Progenitor cell of endocrine pancreas (in vitro differentiated cells): ENCODE measurements around the gene ZBTB40. TPM values are rescaled to one million over a fixed set of nuclear protein-coding genes. Genes with fewer than 3 reads are reported as not detected.

Experiments
- DNase-seq: peaks from one replicate; pipeline ENCODE4 v3.0.0; 2021; ENCODE audit warnings: low spot score; ENCODE audit not compliant: unreplicated experiment
- H3K27ac Mint-ChIP-seq: 2 replicates; pipeline ENCODE4 v1.8.0; 2021; ENCODE audit warnings: mild to moderate bottlenecking, moderate library complexity, mixed read lengths
- H3K27me3 Mint-ChIP-seq: 2 replicates; pipeline ENCODE4 v1.8.0; 2021; ENCODE audit warnings: mixed read lengths
- H3K36me3 Mint-ChIP-seq: 2 replicates; pipeline ENCODE4 v1.8.0; 2022; ENCODE audit warnings: mixed read lengths; ENCODE audit not compliant: insufficient read depth
- H3K4me1 Mint-ChIP-seq: 2 replicates; pipeline ENCODE4 v1.8.0; 2021; ENCODE audit warnings: low read depth, mixed read lengths
- H3K4me3 Mint-ChIP-seq: 2 replicates; pipeline ENCODE4 v1.8.0; 2021; ENCODE audit warnings: low read depth, mild to moderate bottlenecking, moderate library complexity, mixed read lengths
- H3K9me3 Mint-ChIP-seq: 2 replicates; pipeline ENCODE4 v1.8.0; 2021; ENCODE audit warnings: low read depth, mixed read lengths
- CTCF ChIP-seq: fragments of 200-600 bp; sonication (generic); IDR thresholded peaks from one replicate; pipeline ENCODE4 v1.5.0; 2021; ENCODE audit warnings: antibody characterized with exemption, mild to moderate bottlenecking; ENCODE audit not compliant: unreplicated experiment
- total RNA-seq: library from RNA; stranded (reverse); gene quantifications from 2 replicates; pipeline ENCODE4 v1.2.1, GENCODE V29; 2021

ZBTB40 gene
- total RNA-seq, 1 donor from 2014 or later = 40.9 TPM

GRCh38 chr1:22527122-22527521 is 75.5 kb downstream of the ZBTB40 start:
- no peak for DNase-seq
- H3K4me3 Mint-ChIP-seq = no peak overlapping the region
- H3K36me3 Mint-ChIP-seq = peaks cover 18% of the 10 kb centered on the region
- H3K27me3 Mint-ChIP-seq = no peaks in the 10 kb centered on the region
- H3K27ac Mint-ChIP-seq = no peak overlapping the region
- TF ChIP-seq CTCF = no peak
- no peaks in the 10 kb centered on the region for H3K9me3 Mint-ChIP-seq
- H3K4me1 Mint-ChIP-seq = no peaks in the 10 kb centered on the region

- Mint-ChIP-seq H3K27ac (no peak overlapping the region), H3K9me3 (no peaks in the 10 kb centered on the region), H3K36me3 (peaks cover 18% of the 10 kb centered on the region), H3K27me3 (no peaks in the 10 kb centered on the region), H3K4me3 (no peak overlapping the region), H3K4me1 (no peaks in the 10 kb centered on the region)
- no peak for DNase-seq
- TF ChIP-seq CTCF = peak; percentile 30
Observed at GRCh38 chr1:22527555-22528296, 76.1 kb downstream of the ZBTB40 start.

GRCh38 chr1:22528451-22528850 is 76.8 kb downstream of the ZBTB40 start:
- H3K4me1 Mint-ChIP-seq = peaks cover 4% of the 10 kb centered on the region
- DNase-seq = no peak
- no peaks in the 10 kb centered on the region for H3K27me3 Mint-ChIP-seq
- H3K36me3 Mint-ChIP-seq = peaks cover 17% of the 10 kb centered on the region
- H3K4me3 Mint-ChIP-seq = no peak overlapping the region
- H3K27ac Mint-ChIP-seq = no peak overlapping the region
- no peaks in the 10 kb centered on the region for H3K9me3 Mint-ChIP-seq
- no peak for TF ChIP-seq CTCF

- Mint-ChIP-seq H3K9me3 (no peaks in the 10 kb centered on the region), H3K4me1 (peaks cover 4% of the 10 kb centered on the region), H3K36me3 (peaks cover 14% of the 10 kb centered on the region), H3K27me3 (no peaks in the 10 kb centered on the region), H3K27ac (no peak overlapping the region), H3K4me3 (no peak overlapping the region)
- no peak for DNase-seq
- TF ChIP-seq CTCF = no peak
Observed at GRCh38 chr1:22529901-22530621, 78.4 kb downstream of the ZBTB40 start.

GRCh38 chr1:22530715-22531114 is 79.1 kb downstream of the ZBTB40 start:
- Mint-ChIP-seq H3K4me1 (peaks cover 4% of the 10 kb centered on the region), H3K9me3 (no peaks in the 10 kb centered on the region)

More at GRCh38 chr1:22530715-22531114, 79.1 kb downstream of the ZBTB40 start:
- TF ChIP-seq CTCF = no peak
- no peaks in the 10 kb centered on the region for H3K27me3 Mint-ChIP-seq
- no peak overlapping the region for H3K27ac Mint-ChIP-seq
- H3K4me3 Mint-ChIP-seq = no peak overlapping the region
- H3K36me3 Mint-ChIP-seq = peaks cover 11% of the 10 kb centered on the region
- DNase-seq = no peak
